Fibroblast of skin of scalp (primary cell): Measurements from ENCODE around the gene KRTAP10-8.
"Not testable (repeated sequence)": the region's sequence is repeated elsewhere in the genome, so short reads cannot be mapped to it uniquely, and the experiment has no call there.

Source experiments
- DNase-seq: peaks from one replicate; pipeline ENCODE4 v3.0.0-alpha.2; 2013

The KRTAP10-8 gene

GRCh38 chr21:44646366-44647221, 34.7 kb downstream of the KRTAP10-8 start, which contains the start of gene KRTAP10-11:
TSS of gene KRTAP10-11 (plus strand) at chr21:44646414. CDS start at chr21:44646459, 45 bp downstream.
- not testable (repeated sequence) for DNase-seq

- no peak for DNase-seq
Measured at GRCh38 chr21:44647222-44647552, 35.3 kb downstream of the KRTAP10-8 start.

- no peak for DNase-seq
Measured at GRCh38 chr21:44648557-44649311, 36.9 kb downstream of the KRTAP10-8 start.

GRCh38 chr21:44649521-44650100, 37.7 kb downstream of the KRTAP10-8 start:
- DNase-seq = no peak

GRCh38 chr21:44650265-44650972, 38.5 kb downstream of the KRTAP10-8 start:
- DNase-seq = no peak

- no peak for DNase-seq
Measured at GRCh38 chr21:44650973-44651675, 39.2 kb downstream of the KRTAP10-8 start.

GRCh38 chr21:44653123-44653522, 41.2 kb downstream of the KRTAP10-8 start:
- DNase-seq = no peak

- DNase-seq = no peak
Measured at GRCh38 chr21:44653656-44654575, 42.0 kb downstream of the KRTAP10-8 start.

- no peak for DNase-seq
Measured at GRCh38 chr21:44654576-44655175, 42.8 kb downstream of the KRTAP10-8 start, which contains the start of gene KRTAP12-4. TSS of gene KRTAP12-4 (minus strand) at chr21:44654659. CDS start at chr21:44654614, 45 bp downstream.

GRCh38 chr21:44656868-44657267, 45.0 kb downstream of the KRTAP10-8 start:
- no peak for DNase-seq

GRCh38 chr21:44657635-44658540, 46.0 kb downstream of the KRTAP10-8 start, which contains the start of gene KRTAP12-3:
TSS of gene KRTAP12-3 (plus strand) at chr21:44657932. CDS start at chr21:44657980, 48 bp downstream.
- no peak for DNase-seq

GRCh38 chr21:44658541-44658910, 46.6 kb downstream of the KRTAP10-8 start:
- DNase-seq = no peak

GRCh38 chr21:44658913-44659595, 47.2 kb downstream of the KRTAP10-8 start:
- no peak for DNase-seq

- DNase-seq = not testable (repeated sequence)
Measured at GRCh38 chr21:44661567-44661966, 49.7 kb downstream of the KRTAP10-8 start.
